HG03521 (cell line): ENCODE measurements around the gene CADPS.
A peak's percentile ranks its signal among the peaks of the same experiment; 100 is the strongest.
"Not testable (repeated sequence)": the region's sequence is repeated elsewhere in the genome, so short reads cannot be mapped to it uniquely, and the experiment has no call there.

Source experiments
- ATAC-seq: cut with Tn5 transposase; IDR thresholded peaks from one replicate; pipeline ENCODE4 v1.9.1; 2021; ENCODE audit warnings: mild to moderate bottlenecking, moderate library complexity; ENCODE audit not compliant: unreplicated experiment

Gene CADPS

GRCh38 chr3:62602129-62602770 lies 273.0 kb downstream of the CADPS start:
- no peak for ATAC-seq

GRCh38 chr3:62601238-62602070 lies 273.8 kb downstream of the CADPS start:
- no peak for ATAC-seq

- no peak for ATAC-seq
Measured at GRCh38 chr3:62600033-62600432, 275.2 kb downstream of the CADPS start.

GRCh38 chr3:62597491-62597890 lies 277.7 kb downstream of the CADPS start:
- no peak for ATAC-seq

- ATAC-seq: no peak
Measured at GRCh38 chr3:62592408-62592807, 282.8 kb downstream of the CADPS start.

GRCh38 chr3:62589078-62589477 lies 286.1 kb downstream of the CADPS start:
- ATAC-seq: no peak

GRCh38 chr3:62587579-62588031 lies 287.6 kb downstream of the CADPS start:
- ATAC-seq: no peak

- no peak for ATAC-seq
Measured at GRCh38 chr3:62587169-62587568, 288.0 kb downstream of the CADPS start.

- ATAC-seq: no peak
Measured at GRCh38 chr3:62586356-62586755, 288.9 kb downstream of the CADPS start.

- ATAC-seq: no peak
Measured at GRCh38 chr3:62585861-62586260, 289.4 kb downstream of the CADPS start.

- no peak for ATAC-seq
Measured at GRCh38 chr3:62584636-62585035, 290.6 kb downstream of the CADPS start.

- no peak for ATAC-seq
Measured at GRCh38 chr3:62582495-62583172, 292.6 kb downstream of the CADPS start.

GRCh38 chr3:62580485-62580884 lies 294.7 kb downstream of the CADPS start:
- not testable (repeated sequence) for ATAC-seq

- no peak for ATAC-seq
Measured at GRCh38 chr3:62577153-62577552, 298.1 kb downstream of the CADPS start.

- no peak for ATAC-seq
Measured at GRCh38 chr3:62574266-62574898, 300.8 kb downstream of the CADPS start.

GRCh38 chr3:62571916-62572315 lies 303.3 kb downstream of the CADPS start:
- ATAC-seq: no peak

GRCh38 chr3:62570888-62571287 lies 304.3 kb downstream of the CADPS start:
- ATAC-seq: no peak

- ATAC-seq: no peak
Measured at GRCh38 chr3:62569609-62570008, 305.6 kb downstream of the CADPS start.

- no peak for ATAC-seq
Measured at GRCh38 chr3:62567097-62568021, 307.9 kb downstream of the CADPS start.

GRCh38 chr3:62566022-62566557 lies 309.1 kb downstream of the CADPS start:
- ATAC-seq: peak; percentile 45
